Breast epithelium (tissue), 4 donors: ENCODE measurements around the gene SRGAP3. TPM values are rescaled to one million over a fixed set of nuclear protein-coding genes. Genes with fewer than 3 reads are reported as not detected.

Experiments used
- DNase-seq, 2 donors: peaks; one replicate each; pipeline ENCODE4 v3.0.0-alpha.2; 2019; ENCODE audit warnings: low spot score in 2 of 2
- H3K27ac ChIP-seq, 2 donors: fragments of 200-600 bp; sonication (generic) in 1 of 2; one replicate each; pipeline ENCODE4 v1.5.1; 2016 to 2019; ENCODE audit warnings: mild to moderate bottlenecking in 1 of 2
- H3K27me3 ChIP-seq, 2 donors: fragments of 200-600 bp; sonication (generic) in 1 of 2; one replicate each; pipeline versions ENCODE4 v1.5.1 to v1.6.0; 2017 to 2019; ENCODE audit warnings: control low read depth in 1 of 2, mild to moderate bottlenecking in 1 of 2
- H3K36me3 ChIP-seq: fragments of 200-600 bp; one replicate; pipeline ENCODE4 v1.5.1; 2019
- H3K4me1 ChIP-seq, 2 donors: fragments of 200-600 bp; sonication (generic); one replicate each; pipeline ENCODE4 v1.5.1; 2016 to 2019; ENCODE audit warnings: control low read depth in 1 of 2
- H3K4me3 ChIP-seq, 3 donors: fragments of 200-600 bp; sonication (generic); 1 replicate in 2 of 3; 2 replicates in 1 of 3; pipeline ENCODE4 v1.5.1; 2016 to 2019; ENCODE audit warnings: mild to moderate bottlenecking in 3 of 3, moderate library complexity in 2 of 3
- H3K9me3 ChIP-seq, 2 donors: fragments of 200-600 bp; sonication (generic) in 1 of 2; one replicate each; pipeline ENCODE4 v1.5.1; 2016 to 2019; ENCODE audit warnings: control low read depth in 1 of 2
- CTCF ChIP-seq, 3 donors: fragments of 450-650 bp; IDR thresholded peaks; one replicate each; pipeline ENCODE4 v1.5.1; 2016 to 2017; ENCODE audit warnings: antibody characterized with exemption in 3 of 3, mild to moderate bottlenecking in 3 of 3, moderate library complexity in 3 of 3
- POLR2A ChIP-seq: fragments of 450-650 bp; IDR thresholded peaks from one replicate; pipeline ENCODE4 v1.6.1; 2016; ENCODE audit warnings: antibody characterized with exemption, mild to moderate bottlenecking, moderate library complexity
- POLR2AphosphoS5 ChIP-seq, 3 donors: sonication (generic); formaldehyde crosslinking; IDR thresholded peaks; one replicate each; pipeline ENCODE4 v1.6.1; 2017; ENCODE audit warnings: antibody characterized with exemption in 3 of 3
- intact Hi-C: fragments of 100-400 bp; cut with DNase I; formaldehyde crosslinking; loops from one replicate; pipeline ENCODE4 v1.15.1; 2023; ENCODE audit warnings: low total_unique reads
- total RNA-seq, 3 donors: library from RNA; depleted of rRNA; stranded (reverse); fragments of >200 nt; gene quantifications; one replicate each; pipeline ENCODE4 v1.1.0, GENCODE V29; 2016

The SRGAP3 gene
- total RNA-seq, 3 donors from 2014 or later: 13.6 to 21.5 (median 19.0) TPM

- Histone ChIP-seq H3K4me1 (no peaks in the 10 kb centered on the region), H3K27me3 (no peaks in the 10 kb centered on the region), H3K9me3 (no peaks in the 10 kb centered on the region), H3K27ac (no peak overlapping the region), H3K36me3 (no peaks in the 10 kb centered on the region), H3K4me3 (no peak overlapping the region)
- TF ChIP-seq CTCF (IDR thresholded peaks at IDR 0.05): no peak
- TF ChIP-seq POLR2AphosphoS5 (IDR thresholded peaks at IDR 0.05): no peak
- no peak for TF ChIP-seq POLR2A
- no peak for DNase-seq
- intact Hi-C loops: no loop called here
Measured at GRCh38 chr3:9030034-9030433, 219.4 kb downstream of the SRGAP3 start.

- Histone ChIP-seq H3K4me1 (no peaks in the 10 kb centered on the region), H3K27me3 (no peaks in the 10 kb centered on the region), H3K36me3 (no peaks in the 10 kb centered on the region), H3K27ac (no peak overlapping the region), H3K9me3 (no peaks in the 10 kb centered on the region), H3K4me3 (no peak overlapping the region)
- intact Hi-C loops: no loop called here
- peak; percentile 62 to 86 for DNase-seq
- TF ChIP-seq CTCF (IDR thresholded peaks at IDR 0.05) (no peak), POLR2A (no peak), POLR2AphosphoS5 (IDR thresholded peaks at IDR 0.05) (no peak)
Measured at GRCh38 chr3:9028134-9028533, 221.3 kb downstream of the SRGAP3 start.

GRCh38 chr3:9026320-9027045 lies 223.0 kb downstream of the SRGAP3 start:
- DNase-seq: no peak
- H3K4me1 ChIP-seq: no peaks in the 10 kb centered on the region
- no peaks in the 10 kb centered on the region for H3K9me3 ChIP-seq
- no peaks in the 10 kb centered on the region for H3K27me3 ChIP-seq
- intact Hi-C loops: no loop called here
- H3K27ac ChIP-seq: no peak overlapping the region
- TF ChIP-seq POLR2AphosphoS5 (IDR thresholded peaks at IDR 0.05) (no peak), POLR2A (no peak), CTCF (IDR thresholded peaks at IDR 0.05) (no peak)
- H3K36me3 ChIP-seq: no peaks in the 10 kb centered on the region
- no peak overlapping the region for H3K4me3 ChIP-seq

- intact Hi-C loops: no loop called here
- no peaks in the 10 kb centered on the region for H3K27me3 ChIP-seq
- no peaks in the 10 kb centered on the region for H3K36me3 ChIP-seq
- no peak for TF ChIP-seq CTCF (IDR thresholded peaks at IDR 0.05)
- no peak for TF ChIP-seq POLR2A
- no peak for TF ChIP-seq POLR2AphosphoS5 (IDR thresholded peaks at IDR 0.05)
- H3K4me3 ChIP-seq: no peak overlapping the region
- no peak for DNase-seq
- H3K27ac ChIP-seq: no peak overlapping the region
- no peaks in the 10 kb centered on the region for H3K4me1 ChIP-seq
- H3K9me3 ChIP-seq: no peaks in the 10 kb centered on the region
Measured at GRCh38 chr3:9024341-9024740, 225.1 kb downstream of the SRGAP3 start.

- H3K4me3 ChIP-seq: no peak overlapping the region
- no peak for DNase-seq
- no peaks in the 10 kb centered on the region for H3K36me3 ChIP-seq
- no peaks in the 10 kb centered on the region for H3K27me3 ChIP-seq
- H3K9me3 ChIP-seq: no peaks in the 10 kb centered on the region
- no peaks in the 10 kb centered on the region for H3K4me1 ChIP-seq
- no peak overlapping the region for H3K27ac ChIP-seq
- TF ChIP-seq CTCF (IDR thresholded peaks at IDR 0.05): no peak
- no peak for TF ChIP-seq POLR2A
- TF ChIP-seq POLR2AphosphoS5 (IDR thresholded peaks at IDR 0.05): no peak
- intact Hi-C loops: no loop called here
Measured at GRCh38 chr3:9023226-9023590, 226.2 kb downstream of the SRGAP3 start.
